Measurements from ENCODE around the gene MOB1A. TPM values are rescaled to one million over a fixed set of nuclear protein-coding genes. Genes with fewer than 3 reads are reported as not detected.

Gene MOB1A
- total RNA-seq, 4 donors from 2014 or later, result 92.4 to 117 (median 106) TPM

DNA sequence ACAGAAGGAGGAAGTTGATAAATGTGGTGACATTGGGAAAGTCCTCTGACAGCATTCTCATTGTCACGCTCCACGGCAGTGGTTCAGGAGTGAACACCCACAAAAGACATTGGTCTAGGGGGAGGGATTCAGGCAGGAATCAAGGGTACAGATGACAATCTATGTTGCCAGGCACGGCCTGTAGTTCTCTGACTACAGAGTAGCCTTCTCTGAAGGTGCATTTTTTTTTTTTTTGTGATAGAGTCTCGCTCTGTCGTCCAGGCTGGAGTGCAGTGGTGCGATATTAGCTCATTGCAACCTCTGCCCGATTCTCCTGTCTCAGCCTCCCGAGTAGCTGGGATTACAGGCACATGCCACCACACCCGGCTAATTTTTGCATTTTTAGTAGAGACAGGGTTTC lies 7.4 kb upstream of the MOB1A start:
- Histone ChIP-seq H3K27me3 (no peaks in the 10 kb centered on the region), H3K4me1 (no peaks in the 10 kb centered on the region), H3K9me3 (no peaks in the 10 kb centered on the region), H3K36me3 (no peaks in the 10 kb centered on the region), H3K27ac (no peak overlapping the region), H3K4me3 (replicated peaks in 1 of 3) (no peak overlapping the region)
- WGBS, 2 donors, result 86 to 88% methylated on average over 9 of the region's 9 CpGs
- TF ChIP-seq, protein P1, sequence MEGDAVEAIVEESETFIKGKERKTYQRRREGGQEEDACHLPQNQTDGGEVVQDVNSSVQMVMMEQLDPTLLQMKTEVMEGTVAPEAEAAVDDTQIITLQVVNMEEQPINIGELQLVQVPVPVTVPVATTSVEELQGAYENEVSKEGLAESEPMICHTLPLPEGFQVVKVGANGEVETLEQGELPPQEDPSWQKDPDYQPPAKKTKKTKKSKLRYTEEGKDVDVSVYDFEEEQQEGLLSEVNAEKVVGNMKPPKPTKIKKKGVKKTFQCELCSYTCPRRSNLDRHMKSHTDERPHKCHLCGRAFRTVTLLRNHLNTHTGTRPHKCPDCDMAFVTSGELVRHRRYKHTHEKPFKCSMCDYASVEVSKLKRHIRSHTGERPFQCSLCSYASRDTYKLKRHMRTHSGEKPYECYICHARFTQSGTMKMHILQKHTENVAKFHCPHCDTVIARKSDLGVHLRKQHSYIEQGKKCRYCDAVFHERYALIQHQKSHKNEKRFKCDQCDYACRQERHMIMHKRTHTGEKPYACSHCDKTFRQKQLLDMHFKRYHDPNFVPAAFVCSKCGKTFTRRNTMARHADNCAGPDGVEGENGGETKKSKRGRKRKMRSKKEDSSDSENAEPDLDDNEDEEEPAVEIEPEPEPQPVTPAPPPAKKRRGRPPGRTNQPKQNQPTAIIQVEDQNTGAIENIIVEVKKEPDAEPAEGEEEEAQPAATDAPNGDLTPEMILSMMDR (IDR thresholded peaks at IDR 0.05), result no peak
- no peak for TF ChIP-seq POLR2A (IDR thresholded peaks at IDR 0.05)
- no peak for DNase-seq
- intact Hi-C loops (cut with DNase I), result no loop called here

DNA sequence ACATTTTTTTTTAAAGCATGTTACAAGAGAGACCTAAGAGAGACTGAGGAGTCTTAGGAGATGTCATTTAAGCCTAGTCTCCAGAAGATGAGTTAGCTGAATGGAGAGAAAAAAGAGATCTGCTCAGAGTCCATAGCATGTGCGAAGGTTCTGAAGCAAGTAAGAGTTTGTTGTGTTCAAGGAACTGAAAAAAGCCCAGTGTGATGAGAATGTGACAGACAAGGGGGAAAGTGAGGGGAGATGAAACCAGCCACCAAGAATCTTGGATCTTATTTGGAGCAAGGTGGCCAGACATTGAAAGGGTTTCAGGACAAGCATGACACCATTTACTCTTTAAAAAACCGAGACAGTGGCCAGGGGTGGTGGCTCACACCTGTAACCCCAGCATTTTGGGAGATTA lies 5.2 kb upstream of the MOB1A start:
- intact Hi-C loops (cut with DNase I), result no loop called here
- no peak for TF ChIP-seq POLR2A (IDR thresholded peaks at IDR 0.05)
- TF ChIP-seq, protein P1 (IDR thresholded peaks at IDR 0.05), result no peak

DNA sequence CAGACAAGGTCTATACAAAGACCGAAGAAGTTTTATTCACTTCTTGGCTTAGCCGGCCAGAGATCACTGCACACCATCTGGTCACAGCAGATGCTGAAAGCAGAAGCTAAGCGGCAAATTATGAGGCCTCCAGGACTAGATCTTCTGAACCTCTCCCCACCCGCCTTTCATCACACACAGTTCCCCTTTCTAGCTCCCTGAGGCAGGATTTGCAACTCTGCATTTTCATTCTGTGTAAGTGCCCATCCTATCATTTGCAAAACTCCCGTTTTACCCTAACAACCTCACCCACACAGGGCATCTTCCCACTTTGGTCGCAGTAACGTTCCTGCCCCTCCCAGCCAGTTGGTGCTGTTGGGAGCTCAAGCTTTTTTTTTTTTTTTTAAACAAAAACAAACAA lies 3.1 kb upstream of the MOB1A start:
- Histone ChIP-seq H3K9me3 (no peaks in the 10 kb centered on the region), H3K36me3 (no peaks in the 10 kb centered on the region), H3K27ac (no peak overlapping the region), H3K4me3 (replicated peaks in 1 of 3) (no peak overlapping the region), H3K27me3 (no peaks in the 10 kb centered on the region), H3K4me1 (peaks cover 10% of the 10 kb centered on the region in 2 donors)
- TF ChIP-seq POLR2A (IDR thresholded peaks at IDR 0.05), result no peak
- TF ChIP-seq, protein P1 (IDR thresholded peaks at IDR 0.05), result no peak
- WGBS, 2 donors, result 58 to 60% methylated on average over 7 of the region's 7 CpGs
- DNase-seq, result no peak
- intact Hi-C loops (cut with DNase I), result no loop called here

More for the DNA sequence above, 5.2 kb upstream of the MOB1A start:
- Histone ChIP-seq H3K9me3 (no peaks in the 10 kb centered on the region), H3K27ac (no peak overlapping the region), H3K27me3 (no peaks in the 10 kb centered on the region), H3K4me1 (no peaks in the 10 kb centered on the region), H3K4me3 (replicated peaks in 1 of 3) (no peak overlapping the region), H3K36me3 (no peaks in the 10 kb centered on the region)
- no peak for DNase-seq
- 83 to 89% methylated on average over 2 of the region's 2 CpGs for WGBS, 2 donors

DNA sequence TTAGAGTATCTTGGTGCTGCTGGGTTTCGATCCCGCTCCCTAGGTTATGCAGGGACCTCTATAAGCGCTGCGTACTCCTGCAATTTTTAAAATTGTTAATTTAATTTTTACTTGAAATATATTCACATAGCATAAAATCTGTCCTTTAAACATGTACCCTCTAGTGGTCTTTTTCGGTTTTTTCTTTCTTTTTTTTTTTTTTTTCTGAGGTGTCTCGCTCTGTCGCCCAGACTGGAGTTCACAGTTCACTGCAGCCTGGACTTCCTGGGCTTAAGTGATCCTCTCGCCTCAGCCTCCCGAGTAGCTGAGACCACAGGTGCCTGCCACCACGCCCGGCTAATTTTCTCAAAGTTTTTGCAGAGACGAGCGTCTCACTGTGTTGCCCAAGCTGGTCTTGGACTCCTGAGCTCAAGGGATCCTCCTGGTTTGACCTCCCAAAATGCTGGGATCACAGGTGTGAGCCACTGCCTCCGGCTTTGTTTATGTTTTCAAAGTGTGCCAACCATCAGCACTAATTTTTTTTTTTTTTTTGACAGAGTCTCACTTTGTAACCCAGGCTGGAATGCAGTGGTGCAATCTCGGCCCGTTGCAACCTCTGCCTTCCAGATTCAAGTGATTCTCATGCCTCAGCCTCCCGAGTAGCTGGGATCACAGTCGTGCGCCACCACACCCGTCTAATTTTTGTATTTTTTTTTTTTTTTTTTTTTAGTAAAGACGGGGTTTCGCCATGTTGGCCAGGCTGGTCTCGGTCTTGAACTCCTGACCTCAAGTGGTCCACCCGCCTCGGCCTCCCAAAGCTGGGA lies 585 bp upstream of the MOB1A start:
- Histone ChIP-seq H3K9me3 (no peaks in the 10 kb centered on the region), H3K27ac (peak overlapping the region in 1 of 3 donors; percentile 91), H3K36me3 (no peaks in the 10 kb centered on the region), H3K4me1 (peaks cover 13 to 25% of the 10 kb centered on the region in 2 donors), H3K4me3 (replicated peaks in 1 of 3) (peak overlapping the region in 2 of 3 donors; percentile 47 to 89), H3K27me3 (no peaks in the 10 kb centered on the region)
- intact Hi-C loops (cut with DNase I), result no loop called here
- peak in 1 of 2 donors; percentile 16 for DNase-seq
- no peak for TF ChIP-seq POLR2A (IDR thresholded peaks at IDR 0.05)
- TF ChIP-seq, protein P1 (IDR thresholded peaks at IDR 0.05), result peak in 1 of 6 experiments; percentile 57
- 59 to 61% methylated on average over 25 of the region's 25 CpGs for WGBS, 2 donors

DNA sequence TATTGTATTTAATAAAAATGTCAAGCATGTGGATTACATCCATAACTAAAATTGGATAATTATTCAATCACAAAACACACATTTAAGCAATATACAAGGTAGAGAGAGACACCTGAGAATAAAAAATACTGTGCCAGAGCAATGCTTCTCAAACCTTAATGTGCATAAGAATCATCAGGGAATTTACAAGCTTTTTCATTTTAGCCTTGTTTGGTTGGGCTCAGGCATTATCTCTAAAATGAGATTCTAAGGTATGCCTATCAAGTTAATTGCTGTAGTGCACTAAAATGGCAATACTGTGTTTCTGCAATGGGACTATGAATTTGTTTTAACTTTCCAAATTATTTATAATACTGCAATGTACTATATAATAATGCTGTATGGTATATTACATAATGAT lies 983 bp downstream of the MOB1A start:
- intact Hi-C loops (cut with DNase I), result no loop called here
- H3K27me3 ChIP-seq, result no peaks in the 10 kb centered on the region
- no peak for DNase-seq
- H3K36me3 ChIP-seq, result no peaks in the 10 kb centered on the region
- peak overlapping the region in 2 of 3 donors; percentile 89 to 100 for H3K4me3 ChIP-seq (replicated peaks in 1 of 3)
- TF ChIP-seq, protein P1 (IDR thresholded peaks at IDR 0.05), result no peak
- no peak for TF ChIP-seq POLR2A (IDR thresholded peaks at IDR 0.05)
- H3K4me1 ChIP-seq, result peaks cover 13 to 25% of the 10 kb centered on the region in 2 donors
- H3K27ac ChIP-seq, result peak overlapping the region in 2 of 3 donors; percentile 90 to 92
- no peaks in the 10 kb centered on the region for H3K9me3 ChIP-seq
